HEK293T (cell line): Measurements from ENCODE around the gene PPIA.

Experiments used
- CTCF ChIA-PET: fragments of 350-600 bp; formaldehyde crosslinking; extraction: SDS; loops from one replicate; lab custom pipeline; 2021; ENCODE audit warnings: antibody characterized with exemption, inconsistent platforms; lab: Yijun Ruan, JAX
- POLR2A ChIA-PET: fragments of 350-600 bp; formaldehyde crosslinking; extraction: SDS; loops from one replicate; lab custom pipeline; 2020; ENCODE audit warnings: antibody characterized with exemption, inconsistent platforms; lab: Yijun Ruan, JAX
- DNase-seq: peaks from one replicate; pipeline ENCODE4 v3.0.0; 2012; ENCODE audit warnings: mixed read lengths; ENCODE audit errors: extremely low spot score
- ARNT ChIP-seq: fragments of 450-650 bp; IDR thresholded peaks from 2 replicates; pipeline ENCODE4 v1.6.1; 2017; ENCODE audit warnings: mild to moderate bottlenecking
- BHLHE40 ChIP-seq: fragments of 450-650 bp; IDR thresholded peaks from 2 replicates; pipeline ENCODE4 v1.6.1; 2016; ENCODE audit warnings: mild to moderate bottlenecking, moderate library complexity, borderline replicate concordance
- CTBP1 ChIP-seq: fragments of 450-650 bp; IDR thresholded peaks from 2 replicates; pipeline ENCODE4 v1.6.1; 2016; ENCODE audit warnings: borderline replicate concordance
- ELF4 ChIP-seq: fragments of 450-650 bp; IDR thresholded peaks from 2 replicates; pipeline ENCODE4 v1.6.1; 2017; ENCODE audit warnings: antibody characterized with exemption
- FOXA1 ChIP-seq: fragments of 450-650 bp; IDR thresholded peaks from 2 replicates; pipeline ENCODE4 v1.6.1; 2016; ENCODE audit warnings: mild to moderate bottlenecking
- FOXK2 ChIP-seq: fragments of 450-650 bp; IDR thresholded peaks from 2 replicates; pipeline ENCODE4 v1.6.1; 2016; ENCODE audit warnings: mild to moderate bottlenecking
- FOXM1 ChIP-seq: fragments of 450-650 bp; IDR thresholded peaks from 2 replicates; pipeline ENCODE4 v1.6.1; 2017; ENCODE audit warnings: mild to moderate bottlenecking, borderline replicate concordance
- HDGF ChIP-seq: fragments of 450-650 bp; IDR thresholded peaks from 2 replicates; pipeline ENCODE4 v1.6.1; 2017; ENCODE audit warnings: antibody characterized with exemption, borderline replicate concordance
- L3MBTL2 ChIP-seq: fragments of 450-650 bp; conservative IDR thresholded peaks from 2 replicates; pipeline ENCODE4 v1.6.1; 2016; ENCODE audit warnings: mild to moderate bottlenecking
- LEF1 ChIP-seq: fragments of 450-650 bp; IDR thresholded peaks from 2 replicates; pipeline ENCODE4 v1.6.1; 2017; ENCODE audit warnings: mild to moderate bottlenecking, borderline replicate concordance
- NFRKB ChIP-seq: fragments of 450-650 bp; IDR thresholded peaks from 2 replicates; pipeline ENCODE4 v1.6.1; 2016; ENCODE audit warnings: mild to moderate bottlenecking, moderate library complexity
- SP1 ChIP-seq: fragments of 450-650 bp; IDR thresholded peaks from 2 replicates; pipeline ENCODE4 v1.6.1; 2017
- SUZ12 ChIP-seq: fragments of 450-650 bp; IDR thresholded peaks from 2 replicates; pipeline ENCODE4 v1.6.1; 2016; ENCODE audit warnings: mild to moderate bottlenecking
- TARDBP ChIP-seq: fragments of 450-650 bp; IDR thresholded peaks from 2 replicates; pipeline ENCODE4 v1.6.1; 2016
- ZNF384 ChIP-seq: fragments of 450-650 bp; IDR thresholded peaks from 2 replicates; pipeline ENCODE4 v1.6.1; 2016
- TF ChIP-seq, protein P1 (sequence below): fragments of 450-650 bp; IDR thresholded peaks from 2 replicates; pipeline ENCODE4 v1.6.1; 2016

PPIA gene

GRCh38 chr7:44791278-44792219 lies 4.9 kb upstream of the PPIA start:
- TF ChIP-seq TARDBP: no peak
- TF ChIP-seq FOXA1: no peak
- TF ChIP-seq SP1: no peak
- TF ChIP-seq CTBP1: no peak
- TF ChIP-seq, protein P1, sequence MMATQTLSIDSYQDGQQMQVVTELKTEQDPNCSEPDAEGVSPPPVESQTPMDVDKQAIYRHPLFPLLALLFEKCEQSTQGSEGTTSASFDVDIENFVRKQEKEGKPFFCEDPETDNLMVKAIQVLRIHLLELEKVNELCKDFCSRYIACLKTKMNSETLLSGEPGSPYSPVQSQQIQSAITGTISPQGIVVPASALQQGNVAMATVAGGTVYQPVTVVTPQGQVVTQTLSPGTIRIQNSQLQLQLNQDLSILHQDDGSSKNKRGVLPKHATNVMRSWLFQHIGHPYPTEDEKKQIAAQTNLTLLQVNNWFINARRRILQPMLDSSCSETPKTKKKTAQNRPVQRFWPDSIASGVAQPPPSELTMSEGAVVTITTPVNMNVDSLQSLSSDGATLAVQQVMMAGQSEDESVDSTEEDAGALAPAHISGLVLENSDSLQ: no peak
- no peak for TF ChIP-seq ARNT
- TF ChIP-seq FOXK2: no peak
- TF ChIP-seq ELF4: no peak
- no peak for TF ChIP-seq L3MBTL2
- TF ChIP-seq ZNF384: no peak
- TF ChIP-seq FOXM1: no peak
- TF ChIP-seq NFRKB: no peak
- CTCF ChIA-PET: interaction anchor here (0.7 kb wide), 1 partner anchor 85 kb away, joined by 3 read pairs; no protein-coding TSS in a partner anchor
- no peak for DNase-seq
- POLR2A ChIA-PET: interaction anchor here (1.3 kb wide), 1 partner anchor 56 kb away, joined by 3 read pairs; the partner anchor contains the start of gene H2AZ2

DNA sequence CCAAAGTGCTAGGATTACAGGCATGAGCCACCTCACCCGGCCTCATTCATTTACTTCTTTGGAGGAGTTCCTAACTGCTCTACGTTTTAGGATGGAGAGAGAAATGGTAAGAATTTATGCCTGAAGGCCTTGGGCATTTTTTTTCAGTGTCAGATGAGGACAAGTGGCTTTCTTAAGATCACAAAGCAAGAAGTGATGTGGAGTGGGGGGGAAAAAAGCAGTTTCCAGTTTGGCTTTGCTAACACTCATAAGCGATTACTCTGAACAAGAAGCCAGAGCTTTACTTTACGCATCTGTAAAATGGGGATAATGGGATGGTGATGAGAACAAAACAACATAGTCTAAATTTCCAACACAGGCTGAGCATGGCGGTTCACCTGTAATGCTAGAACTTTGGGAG lies 2.6 kb upstream of the PPIA start:
- DNase-seq: no peak
- ChIA-PET CTCF (no interaction called here), POLR2A (interaction anchor here (0.8 to 1.3 kb wide), 2 partner anchors 54 to 220 kb away, joined by 3 read pairs; partner anchors contain the start of genes DDX56 and H2AZ2)
- TF ChIP-seq NFRKB (no peak), FOXK2 (no peak), LEF1 (no peak), ZNF384 (no peak), SP1 (no peak), SUZ12 (no peak), BHLHE40 (no peak), L3MBTL2 (no peak), HDGF (no peak)
- TF ChIP-seq, protein P1: no peak

DNA sequence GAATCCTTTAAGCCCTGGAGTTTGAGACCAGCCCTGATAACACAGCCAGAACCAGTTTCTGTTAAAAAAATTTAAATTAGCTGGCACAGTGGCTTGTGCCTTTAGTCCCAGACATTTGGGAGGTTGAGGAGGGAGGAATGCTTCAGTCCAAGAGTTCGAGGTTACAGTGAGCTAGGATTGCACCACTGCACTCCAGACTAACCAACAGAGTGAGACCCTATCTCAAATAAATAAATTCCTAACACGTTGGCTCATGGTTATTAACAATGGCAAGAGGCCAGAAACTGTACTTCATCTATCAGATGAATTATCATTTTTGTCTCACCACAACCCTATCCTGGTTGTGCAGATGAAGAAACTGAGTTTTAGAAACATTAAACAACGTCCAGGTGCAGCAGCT lies 2.1 kb upstream of the PPIA start:
- ChIA-PET CTCF (interaction anchor here (0.7 kb wide), 1 partner anchor 178 kb away, joined by 3 read pairs; no protein-coding TSS in a partner anchor), POLR2A (interaction anchor here (0.8 to 1.3 kb wide), 2 partner anchors 54 to 220 kb away, joined by 3 read pairs; partner anchors contain the start of genes DDX56 and H2AZ2)
- DNase-seq: no peak
- no peak for TF ChIP-seq HDGF

DNA sequence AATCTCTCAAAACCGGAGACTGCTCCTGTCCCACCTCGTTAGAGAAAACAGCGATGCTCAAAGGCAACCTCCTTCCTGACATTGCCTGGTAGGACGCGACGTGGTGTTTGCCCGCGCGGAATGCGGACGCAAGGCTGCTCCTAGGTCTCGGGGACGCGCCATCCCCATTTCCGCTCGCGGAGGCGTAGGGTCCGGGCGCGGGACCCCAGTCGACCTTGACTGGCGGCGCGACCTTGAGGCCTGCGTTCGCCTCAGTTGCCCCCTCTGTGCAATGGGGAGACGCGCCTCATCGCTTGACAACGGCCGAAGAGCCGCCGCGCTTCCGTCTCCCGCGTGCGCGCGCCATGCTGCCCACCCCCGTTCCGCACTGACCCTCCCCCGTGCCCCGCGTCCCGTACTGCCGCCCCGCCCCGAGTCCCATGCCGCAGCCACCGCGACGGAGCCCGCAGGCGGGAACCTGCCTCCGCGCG lies 412 bp upstream of the PPIA start:
- DNase-seq: peak; percentile 53
- TF ChIP-seq L3MBTL2 (peak; percentile 96), HDGF (no peak)
- ChIA-PET POLR2A (no interaction called here), CTCF (no interaction called here)

DNA sequence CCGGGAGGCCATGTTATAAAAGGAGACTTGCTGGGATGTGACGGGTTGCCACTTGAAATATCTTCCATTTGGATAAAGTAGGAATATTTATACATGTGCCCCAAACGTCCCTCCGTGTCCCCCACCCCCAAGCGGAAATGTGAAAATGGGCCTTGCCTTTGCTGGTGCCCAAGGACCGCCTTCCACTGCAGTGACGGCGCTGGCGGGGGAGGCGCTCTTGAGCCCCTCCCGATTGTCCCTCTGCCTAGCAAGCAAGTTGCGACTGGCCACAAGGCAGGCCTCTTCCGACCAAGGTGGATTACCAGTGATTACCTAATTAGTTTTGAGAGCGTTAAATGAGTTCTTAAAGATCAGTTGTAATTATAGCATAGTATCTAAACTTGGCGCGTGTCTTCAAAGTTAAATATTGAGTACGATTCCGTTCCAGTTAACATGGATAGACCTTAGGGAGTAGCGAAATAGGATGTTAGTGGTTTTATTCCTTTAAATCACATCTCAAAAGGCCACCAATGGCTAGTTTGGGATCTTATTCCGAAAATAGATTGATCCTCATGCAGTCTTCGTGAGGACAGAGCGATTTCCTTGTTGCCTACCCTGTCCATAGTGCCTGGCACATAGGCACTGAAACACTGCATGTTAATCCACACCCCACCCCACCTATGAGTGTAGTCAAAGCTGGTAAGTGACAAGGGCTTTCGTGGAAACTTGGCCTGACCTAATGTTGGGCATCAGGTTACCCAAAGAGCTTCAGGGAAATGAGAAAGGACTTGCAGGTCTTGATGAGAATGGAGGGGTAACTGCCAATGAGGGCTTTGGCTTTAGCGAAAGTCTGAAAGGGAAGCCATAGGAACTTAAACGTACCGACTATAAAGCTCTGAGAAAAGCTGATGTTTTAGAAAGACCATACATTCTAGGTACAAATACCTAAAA lies 1.1 kb downstream of the PPIA start:
- DNase-seq: peak; percentile 73
- ChIA-PET CTCF (interaction anchor here (0.6 kb wide), 1 partner anchor 216 kb away, joined by 3 read pairs; no protein-coding TSS in a partner anchor), POLR2A (interaction anchor here (0.6 to 2.4 kb wide), 9 partner anchors 8 to 224 kb away, joined by 3 to 17 read pairs (median 5); partner anchors contain the start of genes DDX56, H2AZ2, OGDH and PURB)
- TF ChIP-seq ELF4 (0 out of 2 replicates have a peak, but pooled peaks have one; percentile 38), NFRKB (peak; percentile 51; the same call in 1 of the 2 replicates), HDGF (no peak), FOXA1 (no peak), SP1 (no peak), SUZ12 (no peak)

DNA sequence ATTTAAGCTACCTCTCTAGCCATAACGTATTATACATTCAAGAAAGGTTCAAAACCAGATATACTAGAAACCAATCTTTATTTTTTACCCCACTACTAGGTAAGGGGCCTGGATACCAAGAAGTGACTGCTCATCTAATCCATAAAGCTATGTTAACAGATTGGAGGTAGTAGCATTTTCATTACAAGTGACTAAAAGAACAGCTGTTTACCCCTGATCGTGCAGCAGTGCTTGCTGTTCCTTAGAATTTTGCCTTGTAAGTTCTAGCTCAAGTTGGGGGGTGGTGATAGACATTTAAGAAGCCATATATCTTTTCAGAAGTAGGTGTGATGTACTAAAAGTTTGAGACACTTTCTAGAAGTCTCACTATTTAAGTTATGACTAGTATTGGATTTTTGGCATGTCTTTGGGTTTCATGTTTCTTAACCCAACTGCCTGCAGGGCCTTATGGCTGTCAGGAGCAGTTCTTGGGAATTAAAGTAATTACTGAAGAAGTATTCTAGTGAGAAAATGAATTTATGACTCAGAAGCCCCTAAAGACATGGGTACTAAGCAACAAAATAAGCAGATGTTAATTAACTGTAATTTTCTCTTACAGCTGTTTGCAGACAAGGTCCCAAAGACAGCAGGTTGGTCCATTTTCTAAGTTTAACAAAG lies 2.3 kb downstream of the PPIA start:
- TF ChIP-seq LEF1 (no peak), FOXA1 (no peak), FOXK2 (no peak), NFRKB (no peak), ELF4 (no peak), SP1 (no peak), SUZ12 (no peak), HDGF (no peak), FOXM1 (no peak), BHLHE40 (no peak), TARDBP (no peak), ARNT (no peak), L3MBTL2 (no peak), CTBP1 (no peak), ZNF384 (no peak)
- TF ChIP-seq, protein P1: no peak
- no peak for DNase-seq
- ChIA-PET CTCF (interaction anchor here (0.6 to 0.9 kb wide), 3 partner anchors 45 to 794 kb away, joined by 3 to 4 read pairs (median 3); no protein-coding TSS in a partner anchor), POLR2A (interaction anchor here (0.7 to 2.4 kb wide), 4 partner anchors 49 to 225 kb away, joined by 3 to 17 read pairs (median 6); partner anchors contain the start of genes DDX56, H2AZ2 and PURB)
